ENCODE data around the gene AURKAIP1.

Gene AURKAIP1

GRCh38 chr1:1397839-1398523 lies 23.0 kb upstream of the AURKAIP1 start:
- no peak for TF ChIP-seq CTCF (IDR thresholded peaks at IDR 0.05; ENCODE audit: low read depth, low read length)
- TF ChIP-seq EZH2phosphoT487 (IDR thresholded peaks at IDR 0.05; ENCODE audit: low read depth), result no peak
- H3K9me3 ChIP-seq (ENCODE audit: insufficient read depth, low read length), result no peaks in the 10 kb centered on the region
- H3K79me2 ChIP-seq (ENCODE audit: low read length), result peaks cover 75% of the 10 kb centered on the region
- peak overlapping the region; percentile 61 for H3K27ac ChIP-seq (ENCODE audit: low read length)
- peaks cover 58% of the 10 kb centered on the region for H3K36me3 ChIP-seq (replicated peaks; ENCODE audit: low read depth, low read length)
- H2AFZ ChIP-seq (ENCODE audit: low read depth, low read length), result no peak overlapping the region
- H4K20me1 ChIP-seq (ENCODE audit: insufficient read depth, low read length), result no peaks in the 10 kb centered on the region
- no peaks in the 10 kb centered on the region for H3K27me3 ChIP-seq (ENCODE audit: low read depth, low read length)
- H3K4me2 ChIP-seq (ENCODE audit: low read length), result peak overlapping the region; percentile 95
- H3K4me1 ChIP-seq (ENCODE audit: low read length), result peaks cover 20% of the 10 kb centered on the region
- peak overlapping the region; percentile 96 for H3K4me3 ChIP-seq (ENCODE audit: low read length)
- peak overlapping the region; percentile 94 for H3K9ac ChIP-seq (ENCODE audit: low read length)

- H3K27ac ChIP-seq (ENCODE audit: low read length), result no peak overlapping the region
- H3K4me2 ChIP-seq (ENCODE audit: low read length), result no peak overlapping the region
- no peak overlapping the region for H3K4me3 ChIP-seq (ENCODE audit: low read length)
- H4K20me1 ChIP-seq (ENCODE audit: insufficient read depth, low read length), result no peaks in the 10 kb centered on the region
- H3K4me1 ChIP-seq (ENCODE audit: low read length), result peaks cover 9% of the 10 kb centered on the region
- H3K9ac ChIP-seq (ENCODE audit: low read length), result no peak overlapping the region
- H3K9me3 ChIP-seq (ENCODE audit: insufficient read depth, low read length), result no peaks in the 10 kb centered on the region
- H3K27me3 ChIP-seq (ENCODE audit: low read depth, low read length), result no peaks in the 10 kb centered on the region
- H3K79me2 ChIP-seq (ENCODE audit: low read length), result peaks cover 59% of the 10 kb centered on the region
- peaks cover 64% of the 10 kb centered on the region for H3K36me3 ChIP-seq (replicated peaks; ENCODE audit: low read depth, low read length)
- no peak overlapping the region for H2AFZ ChIP-seq (ENCODE audit: low read depth, low read length)
- TF ChIP-seq EZH2phosphoT487 (IDR thresholded peaks at IDR 0.05; ENCODE audit: low read depth) (no peak), CTCF (IDR thresholded peaks at IDR 0.05; ENCODE audit: low read depth, low read length) (no peak)
Measured at GRCh38 chr1:1395166-1395565, 20.2 kb upstream of the AURKAIP1 start.

GRCh38 chr1:1394116-1394515 lies 19.1 kb upstream of the AURKAIP1 start:
- Histone ChIP-seq H3K4me1 (ENCODE audit: low read length) (peaks cover 9% of the 10 kb centered on the region), H3K4me3 (ENCODE audit: low read length) (no peak overlapping the region), H3K9ac (ENCODE audit: low read length) (no peak overlapping the region), H3K79me2 (ENCODE audit: low read length) (peaks cover 51% of the 10 kb centered on the region), H3K4me2 (ENCODE audit: low read length) (no peak overlapping the region), H3K27ac (ENCODE audit: low read length) (no peak overlapping the region), H3K36me3 (replicated peaks; ENCODE audit: low read depth, low read length) (peaks cover 71% of the 10 kb centered on the region), H3K9me3 (ENCODE audit: insufficient read depth, low read length) (no peaks in the 10 kb centered on the region), H4K20me1 (ENCODE audit: insufficient read depth, low read length) (no peaks in the 10 kb centered on the region), H2AFZ (ENCODE audit: low read depth, low read length) (no peak overlapping the region), H3K27me3 (ENCODE audit: low read depth, low read length) (no peaks in the 10 kb centered on the region)
- TF ChIP-seq CTCF (IDR thresholded peaks at IDR 0.05; ENCODE audit: low read depth, low read length) (no peak), EZH2phosphoT487 (IDR thresholded peaks at IDR 0.05; ENCODE audit: low read depth) (no peak)

GRCh38 chr1:1393428-1393827 lies 18.4 kb upstream of the AURKAIP1 start:
- H4K20me1 ChIP-seq (ENCODE audit: insufficient read depth, low read length), result no peaks in the 10 kb centered on the region
- no peak overlapping the region for H3K9ac ChIP-seq (ENCODE audit: low read length)
- no peak overlapping the region for H3K4me2 ChIP-seq (ENCODE audit: low read length)
- H2AFZ ChIP-seq (ENCODE audit: low read depth, low read length), result no peak overlapping the region
- no peak for TF ChIP-seq CTCF (IDR thresholded peaks at IDR 0.05; ENCODE audit: low read depth, low read length)
- TF ChIP-seq EZH2phosphoT487 (IDR thresholded peaks at IDR 0.05; ENCODE audit: low read depth), result no peak
- no peak overlapping the region for H3K4me3 ChIP-seq (ENCODE audit: low read length)
- H3K36me3 ChIP-seq (replicated peaks; ENCODE audit: low read depth, low read length), result peaks cover 71% of the 10 kb centered on the region
- H3K4me1 ChIP-seq (ENCODE audit: low read length), result peaks cover 9% of the 10 kb centered on the region
- no peak overlapping the region for H3K27ac ChIP-seq (ENCODE audit: low read length)
- H3K9me3 ChIP-seq (ENCODE audit: insufficient read depth, low read length), result no peaks in the 10 kb centered on the region
- peaks cover 44% of the 10 kb centered on the region for H3K79me2 ChIP-seq (ENCODE audit: low read length)
- no peaks in the 10 kb centered on the region for H3K27me3 ChIP-seq (ENCODE audit: low read depth, low read length)

Data from OCI-LY3 (cell line).